ENCODE measurements around the gene R3HDM2.

R3HDM2 gene

DNA sequence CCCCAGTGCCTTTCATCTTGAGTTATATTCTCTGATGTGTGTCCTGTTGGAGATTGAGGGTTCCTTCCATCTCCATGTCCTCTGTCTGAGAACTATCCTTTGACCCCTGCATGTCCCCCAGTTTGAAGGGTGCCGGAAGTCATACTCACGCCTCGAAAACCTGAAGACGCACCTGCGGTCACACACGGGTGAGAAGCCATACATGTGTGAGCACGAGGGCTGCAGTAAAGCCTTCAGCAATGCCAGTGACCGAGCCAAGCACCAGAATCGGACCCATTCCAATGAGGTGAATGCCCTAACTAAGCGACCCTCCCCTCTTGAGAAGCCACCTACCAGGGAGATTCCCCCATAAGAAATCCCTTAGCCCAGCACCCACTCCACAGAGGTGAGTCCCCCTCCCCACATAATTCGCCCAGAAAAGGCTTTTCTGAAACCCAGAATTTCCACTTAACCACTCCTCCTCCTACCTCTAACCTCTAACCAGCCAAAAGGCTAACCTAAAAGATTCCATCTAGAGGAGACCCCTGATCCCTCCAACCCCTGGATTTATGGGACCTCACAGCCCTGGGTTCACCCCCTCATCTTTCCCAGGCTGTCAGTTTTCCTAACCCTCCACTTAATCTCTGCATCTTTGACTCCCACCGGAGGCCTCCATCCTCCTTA, 36.5 kb upstream of the R3HDM2 start:
- no peak for DNase-seq (ENCODE audit: low spot score)

- no peak for DNase-seq (ENCODE audit: low spot score)
Observed at GRCh38 chr12:57465747-57466505, 35.1 kb upstream of the R3HDM2 start.

DNA sequence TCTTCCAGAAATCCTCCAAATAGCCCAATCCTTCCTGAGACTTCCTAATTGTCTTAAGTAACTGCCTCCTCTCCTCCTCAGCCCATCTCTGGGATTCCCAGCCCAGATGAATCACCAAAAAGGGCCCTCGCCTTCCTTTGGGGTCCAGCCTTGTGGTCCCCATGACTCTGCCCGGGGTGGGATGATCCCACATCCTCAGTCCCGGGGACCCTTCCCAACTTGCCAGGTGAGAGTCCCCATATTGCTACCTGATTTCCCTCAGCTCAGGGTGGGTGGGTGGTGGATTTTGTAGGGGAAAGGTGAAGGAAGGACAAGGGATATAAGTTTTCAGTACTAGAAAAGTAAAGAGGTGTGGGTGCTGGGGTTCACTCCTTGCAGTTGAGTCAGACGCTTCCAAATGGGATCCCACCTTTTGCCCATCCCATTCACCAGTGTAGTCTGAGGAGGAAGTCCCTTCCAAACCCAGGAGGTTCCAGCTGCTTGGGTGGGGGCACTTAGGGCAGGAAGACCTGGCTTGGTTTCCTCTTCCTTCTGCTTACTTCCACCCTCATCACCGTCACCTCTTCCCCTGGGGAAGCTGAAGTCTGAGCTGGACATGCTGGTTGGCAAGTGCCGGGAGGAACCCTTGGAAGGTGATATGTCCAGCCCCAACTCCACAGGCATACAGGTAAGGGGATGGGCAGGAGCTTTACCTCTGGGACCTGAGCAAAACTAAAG, 34.3 kb upstream of the R3HDM2 start:
- no peak for DNase-seq (ENCODE audit: low spot score)

DNA sequence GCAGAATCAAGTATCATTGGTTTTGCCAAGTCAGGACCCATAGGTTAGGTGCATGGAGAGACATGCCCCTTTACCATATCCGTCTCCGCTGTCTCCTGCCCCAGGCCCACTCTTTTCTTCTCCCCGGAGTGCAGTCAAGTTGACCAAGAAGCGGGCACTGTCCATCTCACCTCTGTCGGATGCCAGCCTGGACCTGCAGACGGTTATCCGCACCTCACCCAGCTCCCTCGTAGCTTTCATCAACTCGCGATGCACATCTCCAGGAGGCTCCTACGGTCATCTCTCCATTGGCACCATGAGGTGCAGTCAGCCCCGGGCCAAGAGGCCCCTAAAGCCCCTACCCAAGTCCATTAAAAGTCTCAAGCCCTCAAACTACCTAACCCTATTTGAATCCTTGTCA, 33.7 kb upstream of the R3HDM2 start:
- DNase-seq (ENCODE audit: low spot score): no peak

DNA sequence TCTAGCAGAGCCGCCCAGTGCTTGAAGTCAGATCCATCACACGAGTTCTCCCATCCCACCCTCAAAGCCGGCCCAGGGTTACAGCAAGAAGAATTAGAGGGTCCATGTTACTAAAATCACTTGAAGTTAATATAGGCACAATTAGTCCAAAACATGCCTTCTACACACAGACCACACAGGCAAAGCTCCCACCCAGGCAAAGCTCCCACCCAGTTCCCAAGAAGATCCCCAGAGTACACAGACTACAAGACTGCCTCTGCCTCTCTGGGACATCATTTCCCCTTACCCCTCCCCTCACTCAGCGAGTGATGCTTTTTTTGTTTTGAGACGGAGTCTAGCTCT, 32.0 kb upstream of the R3HDM2 start:
- no peak for DNase-seq (ENCODE audit: low spot score)

DNA sequence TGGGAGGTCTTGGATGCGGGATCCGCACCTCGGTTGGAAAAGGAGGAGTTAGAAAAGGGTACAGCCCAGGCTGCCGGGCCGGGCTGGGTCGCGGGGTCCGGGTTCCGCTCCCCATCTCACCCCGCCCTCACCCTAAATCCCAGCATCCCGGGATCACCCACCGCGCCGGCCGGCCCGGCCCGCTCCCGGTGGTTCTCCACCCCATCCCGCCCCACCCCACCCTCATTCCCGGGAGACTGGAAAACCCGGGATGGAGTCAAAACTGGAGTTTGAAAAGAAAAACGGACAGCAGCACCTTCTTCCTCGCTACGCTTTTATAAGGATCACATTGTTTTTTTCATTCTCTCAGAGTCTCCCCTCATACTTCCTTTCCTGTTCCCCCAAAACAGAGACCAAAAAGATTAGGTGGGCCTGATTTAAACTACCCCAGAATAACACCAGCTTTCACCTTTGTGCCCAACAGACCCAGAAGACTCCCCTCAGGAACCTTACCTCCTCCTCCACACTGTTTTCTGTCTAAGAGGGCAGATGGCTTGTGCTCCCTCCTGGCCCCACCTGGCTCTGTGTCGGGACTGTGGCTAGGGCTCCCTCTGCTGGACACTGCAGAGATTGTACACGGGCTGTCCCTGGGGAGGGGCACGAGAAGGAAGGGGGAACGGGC, 31.5 kb upstream of the R3HDM2 start:
- peak; percentile 89 for DNase-seq (ENCODE audit: low spot score)

DNA sequence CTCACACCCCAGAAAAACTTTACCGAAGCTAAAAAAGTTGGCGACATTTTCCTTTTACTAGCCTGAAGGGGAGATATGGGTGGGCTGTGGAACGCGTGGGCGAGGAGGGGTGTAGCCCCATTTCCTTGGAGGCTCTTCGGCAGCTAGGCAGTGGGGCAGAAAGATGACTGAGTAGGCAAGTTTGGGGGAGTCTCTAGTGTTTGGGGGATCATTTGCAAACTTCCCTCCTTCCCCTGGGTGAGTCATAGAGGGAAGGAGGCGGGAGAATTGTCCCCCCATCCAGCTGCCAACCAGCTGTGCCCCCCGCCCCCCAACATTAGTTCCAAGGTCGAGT, 31.0 kb upstream of the R3HDM2 start:
- no peak for DNase-seq (ENCODE audit: low spot score)

DNA sequence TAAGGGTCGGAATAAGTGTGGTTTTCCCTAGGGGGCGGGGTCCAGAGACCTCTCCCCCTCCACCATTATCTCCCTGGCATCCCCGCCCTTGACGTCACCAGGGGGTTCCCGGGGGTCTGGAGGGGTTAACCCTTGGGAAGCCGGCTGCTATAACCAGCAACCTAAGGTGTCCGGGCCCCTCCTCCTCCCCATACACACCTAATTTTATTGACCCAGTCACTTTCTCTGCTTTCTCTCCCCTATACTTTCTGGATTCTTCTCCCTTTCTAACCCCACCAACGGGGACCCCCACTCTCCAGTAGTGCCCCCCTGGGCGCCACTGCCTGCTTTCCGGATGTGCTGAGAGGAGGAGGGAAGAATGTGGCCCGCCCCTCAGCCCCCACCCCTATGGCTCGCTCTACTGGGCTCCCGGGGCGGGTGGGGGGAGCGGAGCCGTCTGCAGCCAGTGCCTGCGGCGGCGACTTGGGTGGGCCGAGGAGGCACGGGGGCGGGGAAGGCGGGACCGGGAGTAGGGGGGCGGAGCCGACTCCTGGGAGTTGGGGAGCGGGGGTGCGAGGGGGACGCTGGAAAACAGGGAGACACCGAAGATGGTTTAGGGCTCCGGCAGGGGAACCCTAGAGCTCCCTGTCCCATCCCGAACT, 30.6 kb upstream of the R3HDM2 start:
- no peak for DNase-seq (ENCODE audit: low spot score)

GRCh38 chr12:57460841-57461275, 30.0 kb upstream of the R3HDM2 start:
- no peak for DNase-seq (ENCODE audit: low spot score)

DNA sequence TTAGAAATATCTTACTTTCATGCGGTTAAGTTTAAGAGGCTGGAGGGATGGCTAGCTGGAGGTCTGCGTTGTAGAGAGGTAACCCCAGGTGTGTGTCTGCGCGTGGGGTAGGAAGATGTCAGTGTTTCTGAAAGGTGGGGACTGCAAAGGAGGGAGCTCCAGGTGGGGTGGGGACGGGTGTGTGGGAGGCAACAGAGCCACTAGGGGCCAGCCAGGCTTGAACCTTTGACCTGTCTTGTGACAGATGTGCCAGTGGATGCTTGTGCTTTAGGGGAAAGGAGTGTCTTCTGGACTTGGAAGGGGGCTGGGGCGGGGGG, 29.6 kb upstream of the R3HDM2 start:
- no peak for DNase-seq (ENCODE audit: low spot score)

DNA sequence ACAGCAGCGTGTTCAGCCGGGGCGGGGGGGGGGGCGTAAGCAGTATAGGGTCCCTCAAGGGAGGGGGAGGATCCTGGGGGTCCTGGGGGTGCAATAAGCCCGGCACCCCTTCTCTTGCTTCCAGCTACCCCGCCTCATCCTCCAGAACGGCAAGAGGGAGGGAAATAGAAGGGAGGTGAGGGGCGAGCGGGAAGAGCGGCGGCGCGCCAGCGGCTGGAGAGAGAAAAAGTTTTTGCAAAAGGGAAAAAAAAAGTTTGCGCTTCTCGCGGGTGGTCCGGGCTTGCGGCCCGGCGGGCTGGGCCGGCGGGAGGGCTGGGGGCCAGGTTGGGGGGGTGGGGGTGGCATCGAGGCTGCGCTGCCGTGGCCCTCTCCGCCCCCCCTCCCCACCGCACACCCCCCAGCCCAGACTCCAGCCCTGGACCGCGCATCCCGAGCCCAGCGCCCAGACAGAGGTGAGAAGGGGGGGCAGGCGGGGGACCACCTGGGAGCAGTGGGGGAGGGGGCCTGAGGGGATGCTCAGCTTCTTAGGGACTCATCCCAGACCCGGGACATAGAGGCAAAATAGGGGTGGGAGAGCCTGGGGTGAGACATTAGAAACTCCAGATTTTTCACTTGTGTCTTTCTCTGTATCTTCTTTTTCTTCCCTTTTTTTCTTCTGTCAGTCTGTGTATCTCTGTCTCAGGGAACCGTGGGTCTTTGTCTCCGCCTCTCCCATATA, 29.1 kb upstream of the R3HDM2 start, which contains the start of gene GLI1:
Gene GLI1, plus strand, starts transcription at position 36 of the 718 bp plus-strand sequence. CDS start 3,907 bp downstream, outside the sequence.
- DNase-seq (ENCODE audit: low spot score): no peak

- peak; percentile 85 for DNase-seq (ENCODE audit: low spot score)
Observed at GRCh38 chr12:57459055-57459749, 28.4 kb upstream of the R3HDM2 start.

- no peak for DNase-seq (ENCODE audit: low spot score)
Observed at GRCh38 chr12:57458665-57459054, 27.8 kb upstream of the R3HDM2 start.

GRCh38 chr12:57456737-57457490, 26.1 kb upstream of the R3HDM2 start:
- no peak for DNase-seq (ENCODE audit: low spot score)

DNA sequence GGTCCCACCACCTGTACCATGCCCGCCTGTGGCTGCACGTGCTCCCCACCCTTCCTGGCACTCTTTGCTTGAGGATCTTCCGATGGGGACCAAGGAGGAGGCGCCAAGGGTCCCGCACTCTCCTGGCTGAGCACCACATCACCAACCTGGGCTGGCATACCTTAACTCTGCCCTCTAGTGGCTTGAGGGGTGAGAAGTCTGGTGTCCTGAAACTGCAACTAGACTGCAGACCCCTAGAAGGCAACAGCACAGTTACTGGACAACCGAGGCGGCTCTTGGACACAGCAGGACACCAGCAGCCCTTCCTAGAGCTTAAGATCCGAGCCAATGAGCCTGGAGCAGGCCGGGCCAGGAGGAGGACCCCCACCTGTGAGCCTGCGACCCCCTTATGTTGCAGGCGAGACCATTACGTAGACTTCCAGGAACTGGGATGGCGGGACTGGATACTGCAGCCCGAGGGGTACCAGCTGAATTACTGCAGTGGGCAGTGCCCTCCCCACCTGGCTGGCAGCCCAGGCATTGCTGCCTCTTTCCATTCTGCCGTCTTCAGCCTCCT, 25.4 kb upstream of the R3HDM2 start:
- DNase-seq (ENCODE audit: low spot score): no peak

DNA sequence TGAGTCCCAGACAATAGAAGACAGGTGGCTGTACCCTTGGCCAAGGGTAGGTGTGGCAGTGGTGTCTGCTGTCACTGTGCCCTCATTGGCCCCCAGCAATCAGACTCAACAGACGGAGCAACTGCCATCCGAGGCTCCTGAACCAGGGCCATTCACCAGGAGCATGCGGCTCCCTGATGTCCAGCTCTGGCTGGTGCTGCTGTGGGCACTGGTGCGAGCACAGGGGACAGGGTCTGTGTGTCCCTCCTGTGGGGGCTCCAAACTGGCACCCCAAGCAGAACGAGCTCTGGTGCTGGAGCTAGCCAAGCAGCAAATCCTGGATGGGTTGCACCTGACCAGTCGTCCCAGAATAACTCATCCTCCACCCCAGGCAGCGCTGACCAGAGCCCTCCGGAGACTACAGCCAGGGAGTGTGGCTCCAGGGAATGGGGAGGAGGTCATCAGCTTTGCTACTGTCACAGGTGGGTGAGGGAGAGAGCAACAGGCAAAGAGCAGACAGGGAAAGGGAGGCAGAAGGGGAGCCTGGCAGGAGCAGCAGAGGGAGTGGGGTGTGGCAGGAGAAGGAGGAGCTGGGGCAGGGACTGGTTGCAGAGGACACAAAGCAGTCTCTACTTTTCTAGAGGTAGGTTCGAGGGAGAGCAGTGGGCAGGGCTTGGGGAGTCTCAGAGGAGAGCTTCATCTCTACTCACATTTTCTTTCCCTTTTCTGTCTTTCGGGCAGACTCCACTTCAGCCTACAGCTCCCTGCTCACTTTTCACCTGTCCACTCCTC, 24.7 kb upstream of the R3HDM2 start:
- DNase-seq (ENCODE audit: low spot score): no peak

GRCh38 chr12:57454566-57455373, 23.9 kb upstream of the R3HDM2 start, which contains the start of gene INHBE:
INHBE (plus strand) TSS chr12:57455307; CDS start chr12:57455537, 230 bp downstream.
- DNase-seq (ENCODE audit: low spot score): no peak

DNA sequence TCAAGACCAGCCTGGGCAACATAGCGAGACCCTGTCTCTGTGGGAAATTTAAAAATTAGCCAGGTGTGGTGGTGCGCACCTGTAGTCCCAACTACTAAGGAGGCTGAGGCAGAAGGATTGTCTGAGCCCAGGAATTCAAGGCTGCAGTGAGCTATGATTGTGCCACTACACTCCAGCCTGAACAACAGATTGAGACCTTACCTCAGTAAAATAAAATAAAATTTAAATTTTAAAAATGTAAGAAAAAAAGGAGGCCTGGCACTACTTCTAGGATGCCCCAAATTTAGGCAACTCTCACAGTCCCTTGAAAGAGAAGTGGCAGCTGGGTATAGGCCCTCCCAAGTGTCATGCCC, 23.3 kb upstream of the R3HDM2 start:
- DNase-seq (ENCODE audit: low spot score): no peak
